ENCODE measurements around the gene ADCK1.

DNA sequence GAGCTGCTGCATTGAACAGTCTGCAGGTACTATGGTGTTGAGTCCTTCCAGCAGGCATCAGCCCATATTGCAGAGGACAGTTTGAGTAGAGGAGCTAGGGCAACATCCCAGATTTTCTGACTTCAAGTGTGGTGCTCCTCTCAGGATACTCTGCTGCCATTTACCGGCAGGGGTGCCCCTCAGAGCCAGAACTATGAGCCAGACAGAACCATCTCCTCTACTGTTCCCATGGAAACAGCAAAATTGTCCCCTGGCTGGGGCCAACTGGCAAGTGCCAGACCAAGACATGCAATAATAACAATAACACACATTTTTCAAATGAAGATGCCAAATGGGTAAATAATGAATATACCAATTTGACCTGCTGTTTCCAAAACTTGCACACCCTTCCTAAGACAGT is 102.9 kb downstream of the ADCK1 start:
- TF ChIP-seq, protein P1, sequence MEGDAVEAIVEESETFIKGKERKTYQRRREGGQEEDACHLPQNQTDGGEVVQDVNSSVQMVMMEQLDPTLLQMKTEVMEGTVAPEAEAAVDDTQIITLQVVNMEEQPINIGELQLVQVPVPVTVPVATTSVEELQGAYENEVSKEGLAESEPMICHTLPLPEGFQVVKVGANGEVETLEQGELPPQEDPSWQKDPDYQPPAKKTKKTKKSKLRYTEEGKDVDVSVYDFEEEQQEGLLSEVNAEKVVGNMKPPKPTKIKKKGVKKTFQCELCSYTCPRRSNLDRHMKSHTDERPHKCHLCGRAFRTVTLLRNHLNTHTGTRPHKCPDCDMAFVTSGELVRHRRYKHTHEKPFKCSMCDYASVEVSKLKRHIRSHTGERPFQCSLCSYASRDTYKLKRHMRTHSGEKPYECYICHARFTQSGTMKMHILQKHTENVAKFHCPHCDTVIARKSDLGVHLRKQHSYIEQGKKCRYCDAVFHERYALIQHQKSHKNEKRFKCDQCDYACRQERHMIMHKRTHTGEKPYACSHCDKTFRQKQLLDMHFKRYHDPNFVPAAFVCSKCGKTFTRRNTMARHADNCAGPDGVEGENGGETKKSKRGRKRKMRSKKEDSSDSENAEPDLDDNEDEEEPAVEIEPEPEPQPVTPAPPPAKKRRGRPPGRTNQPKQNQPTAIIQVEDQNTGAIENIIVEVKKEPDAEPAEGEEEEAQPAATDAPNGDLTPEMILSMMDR (IDR thresholded peaks at IDR 0.05; ENCODE audit: poor library complexity), result no peak
- TF ChIP-seq EZH2 (IDR thresholded peaks at IDR 0.05; ENCODE audit: borderline replicate concordance), result no peak
